Esophagus (tissue), 2 donors: Measurements from ENCODE around the gene CRTAC1. TPM values are rescaled to one million over a fixed set of nuclear protein-coding genes. Genes with fewer than 3 reads are reported as not detected.

Source experiments
- H3K27ac ChIP-seq, 2 donors: one replicate each; pipeline ENCODE4 v1.5.1; 2013; ENCODE audit warnings: low read depth in 2 of 2, mild to moderate bottlenecking in 2 of 2, inconsistent platforms in 1 of 2, low read length in 1 of 2, moderate library complexity in 1 of 2
- H3K27me3 ChIP-seq, 2 donors: one replicate each; pipeline ENCODE4 v1.6.1; 2013; ENCODE audit warnings: low read length in 2 of 2, control low read depth in 1 of 2, mild to moderate bottlenecking in 1 of 2; ENCODE audit not compliant: insufficient read depth in 2 of 2, control insufficient read depth in 1 of 2
- H3K36me3 ChIP-seq, 2 donors: one replicate each; pipeline ENCODE4 v1.6.1; 2013; ENCODE audit warnings: low read length in 1 of 2; ENCODE audit not compliant: control insufficient read depth in 2 of 2, insufficient read depth in 2 of 2
- H3K4me1 ChIP-seq, 2 donors: one replicate each; pipeline ENCODE4 v1.6.1; 2013; ENCODE audit warnings: low read length in 1 of 2; ENCODE audit not compliant: control insufficient read depth in 2 of 2, insufficient read depth in 2 of 2
- H3K4me3 ChIP-seq, 2 donors: one replicate each; pipeline ENCODE4 v1.5.1; 2013; ENCODE audit warnings: low read length in 2 of 2, mild to moderate bottlenecking in 2 of 2, low read depth in 1 of 2, moderate library complexity in 1 of 2
- H3K9me3 ChIP-seq, 2 donors: one replicate each; pipeline ENCODE4 v1.6.1; 2013; ENCODE audit warnings: mild to moderate bottlenecking in 2 of 2, low read depth in 1 of 2, low read length in 1 of 2, moderate library complexity in 1 of 2; ENCODE audit not compliant: control insufficient read depth in 2 of 2, insufficient read depth in 1 of 2
- WGBS, 2 donors: extraction: QIAGEN DNeasy Blood & Tissue Kit; methylation state at CpG; one replicate each; pipeline ENCODE4 v1.1.7; 2013; 5-methylcytosine and 5-hydroxymethylcytosine counted together
- polyA plus RNA-seq, 2 donors: library from polyadenylated mRNA; stranded (reverse); fragments of 200-250 nt; gene quantifications; one replicate each; pipeline ENCODE4 v1.2.3, GENCODE V29; 2013
- donor health status: healthy with polysubstance abuse.
- donor health status: Bipolar disorder and iron deficiency.

CRTAC1 gene
- polyA plus RNA-seq, 2 donors, result 1.4 to 2.4 TPM

DNA sequence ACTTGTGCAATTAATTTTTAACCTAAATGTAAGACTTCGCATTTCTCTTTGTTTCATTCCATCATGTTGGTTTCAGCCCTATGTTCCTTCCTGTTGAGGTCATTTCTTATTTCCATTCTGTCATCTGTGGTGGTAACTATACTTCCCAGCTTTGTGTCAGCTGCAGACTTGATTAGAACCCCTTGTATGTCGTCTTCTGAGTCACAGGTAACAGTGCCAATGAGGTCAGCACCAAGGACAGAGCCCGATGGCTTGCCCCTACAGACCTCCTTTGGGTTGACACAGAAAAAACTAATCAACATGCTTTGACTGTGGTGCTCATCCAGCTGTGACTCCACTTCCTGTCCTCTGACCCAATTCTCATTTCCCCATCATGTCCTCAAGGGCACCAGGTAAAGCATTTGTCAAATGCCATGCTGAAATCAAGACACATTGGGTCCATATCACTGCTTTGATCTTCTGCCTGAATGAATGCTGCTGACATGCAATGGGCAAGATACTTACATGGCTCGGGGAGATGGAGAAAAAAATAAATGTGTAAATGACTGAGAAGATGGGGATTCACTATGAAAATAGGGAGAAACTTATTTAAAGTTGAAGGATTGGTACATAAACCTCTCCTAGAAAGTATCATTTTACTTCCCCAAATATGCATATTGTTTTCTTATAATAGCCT, 25.6 kb upstream of the CRTAC1 start:
- H3K27ac ChIP-seq, result no peak overlapping the region
- no peak overlapping the region for H3K4me3 ChIP-seq
- no peaks in the 10 kb centered on the region for H3K36me3 ChIP-seq
- H3K4me1 ChIP-seq, result no peaks in the 10 kb centered on the region
- H3K9me3 ChIP-seq, result no peaks in the 10 kb centered on the region
- H3K27me3 ChIP-seq, result no peaks in the 10 kb centered on the region
- 43 to 44% methylated on average over 4 of the region's 4 CpGs for WGBS, 2 donors

DNA sequence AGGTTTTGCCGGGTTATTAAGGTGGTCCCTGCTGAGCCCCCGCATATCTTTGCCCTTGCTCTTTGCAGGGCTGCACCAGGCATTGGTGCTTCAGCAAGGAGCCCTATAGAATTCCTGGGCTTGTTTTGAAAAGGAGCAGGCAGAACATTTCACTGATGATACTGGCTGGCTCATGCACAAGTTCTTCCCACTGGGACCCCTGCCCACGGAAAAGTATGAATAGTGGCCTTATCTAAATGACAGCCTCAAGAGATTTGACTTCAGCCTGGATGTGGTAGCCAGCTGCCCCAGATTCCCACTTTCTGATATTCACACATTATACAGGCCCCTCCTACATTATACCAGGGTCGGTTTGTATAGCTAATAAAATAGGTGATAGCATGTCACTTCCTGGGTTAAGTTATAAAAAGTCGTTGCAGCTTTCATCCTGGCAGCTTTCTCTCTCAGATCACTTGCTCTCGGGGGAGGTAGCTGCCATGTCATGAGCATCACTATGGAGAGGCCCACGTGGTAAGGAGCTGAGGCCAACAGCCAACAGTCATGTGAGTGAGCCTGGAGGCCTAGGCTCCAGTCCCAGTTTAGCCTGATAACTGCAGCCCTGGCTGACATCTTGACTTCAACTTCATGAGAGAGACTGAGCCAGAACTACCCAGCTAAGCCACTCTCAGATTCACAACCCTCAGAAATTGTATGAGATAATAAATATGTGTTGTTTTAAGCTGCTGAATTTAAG, 16.8 kb upstream of the CRTAC1 start:
- Histone ChIP-seq H3K9me3 (no peaks in the 10 kb centered on the region), H3K27me3 (no peaks in the 10 kb centered on the region), H3K4me1 (no peaks in the 10 kb centered on the region), H3K4me3 (no peak overlapping the region), H3K36me3 (no peaks in the 10 kb centered on the region), H3K27ac (no peak overlapping the region)
- 55 to 56% methylated on average over 7 of the region's 7 CpGs for WGBS, 2 donors

- H3K9me3 ChIP-seq, result no peaks in the 10 kb centered on the region
- 16 to 18% methylated on average over 6 of the region's 6 CpGs for WGBS, 2 donors
- H3K27me3 ChIP-seq, result peaks cover 0 to 3% of the 10 kb centered on the region in 2 donors
- H3K36me3 ChIP-seq, result no peaks in the 10 kb centered on the region
- no peaks in the 10 kb centered on the region for H3K4me1 ChIP-seq
- H3K4me3 ChIP-seq, result no peak overlapping the region
- H3K27ac ChIP-seq, result no peak overlapping the region
These were observed 15.5 kb upstream of the CRTAC1 start for GRCh38 chr10:98045785-98046389.

GRCh38 chr10:98041352-98042043, 11.1 kb upstream of the CRTAC1 start:
- Histone ChIP-seq H3K4me3 (no peak overlapping the region), H3K27me3 (peaks cover 0 to 3% of the 10 kb centered on the region in 2 donors), H3K9me3 (no peaks in the 10 kb centered on the region), H3K27ac (no peak overlapping the region), H3K4me1 (no peaks in the 10 kb centered on the region), H3K36me3 (no peaks in the 10 kb centered on the region)
- 17 to 22% methylated on average over 7 of the region's 7 CpGs for WGBS, 2 donors

DNA sequence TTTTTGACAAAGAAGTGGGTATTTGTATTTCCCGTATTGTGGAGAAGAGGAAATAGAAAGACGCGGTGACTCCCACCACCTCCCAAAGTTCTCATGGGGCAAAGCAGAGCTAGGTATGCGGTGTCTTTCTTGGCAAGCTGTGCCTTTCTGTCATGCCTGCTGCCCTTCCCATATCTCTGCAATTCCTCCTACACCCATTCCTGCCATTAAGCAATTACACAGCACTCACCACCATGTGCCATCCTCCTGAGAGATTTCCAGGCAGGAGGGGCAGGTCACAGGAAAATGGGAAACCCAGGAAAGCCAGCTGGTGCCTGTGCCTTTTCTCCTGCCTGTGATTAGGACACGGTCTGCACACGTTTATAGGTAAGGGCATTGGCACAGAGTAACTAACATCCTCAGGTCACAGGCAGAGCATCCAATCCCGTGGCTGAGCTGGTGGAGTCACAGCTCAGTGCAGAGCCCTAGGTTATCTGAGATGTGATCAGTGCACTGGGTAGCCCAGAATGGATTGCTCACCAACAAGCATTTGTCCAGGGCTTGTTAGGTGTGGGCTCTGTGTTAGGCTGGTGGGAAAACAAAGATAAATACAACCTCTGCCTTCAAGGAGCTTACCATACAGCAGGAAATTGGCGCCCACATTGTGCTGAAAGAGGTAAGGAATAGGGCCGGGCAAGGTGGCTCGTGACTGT, 9.4 kb upstream of the CRTAC1 start:
- 68% methylated on average over 10 of the region's 10 CpGs for WGBS, 2 donors
- H3K4me1 ChIP-seq, result no peaks in the 10 kb centered on the region
- H3K9me3 ChIP-seq, result no peaks in the 10 kb centered on the region
- no peak overlapping the region for H3K27ac ChIP-seq
- peaks cover 3 to 4% of the 10 kb centered on the region in 2 donors for H3K27me3 ChIP-seq
- H3K4me3 ChIP-seq, result no peak overlapping the region
- no peaks in the 10 kb centered on the region for H3K36me3 ChIP-seq

DNA sequence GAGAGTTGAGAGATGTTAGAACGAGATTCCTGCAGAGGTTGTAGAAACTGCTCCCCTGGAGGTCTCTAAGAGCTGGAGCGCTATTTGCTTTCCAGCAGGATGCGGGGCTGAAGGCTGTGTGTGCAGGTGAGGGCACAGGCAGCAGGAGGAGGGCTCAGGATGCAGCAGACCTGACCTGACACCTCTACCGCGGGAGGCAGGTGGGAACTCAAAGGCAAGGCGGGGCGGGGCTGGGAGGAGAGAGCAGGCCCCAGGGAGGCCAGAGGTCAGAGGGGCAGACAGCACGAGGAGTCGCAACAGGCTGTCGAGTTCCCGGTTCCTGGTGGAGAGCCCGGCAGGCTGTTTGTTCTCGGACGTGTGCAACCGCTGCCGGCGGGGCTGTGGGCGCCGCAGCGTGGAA, 7.9 kb upstream of the CRTAC1 start:
- peaks cover 3 to 4% of the 10 kb centered on the region in 2 donors for H3K27me3 ChIP-seq
- H3K36me3 ChIP-seq, result no peaks in the 10 kb centered on the region
- no peaks in the 10 kb centered on the region for H3K9me3 ChIP-seq
- WGBS, 2 donors, result 19 to 28% methylated on average over 20 of the region's 20 CpGs
- no peak overlapping the region for H3K4me3 ChIP-seq
- H3K4me1 ChIP-seq, result no peaks in the 10 kb centered on the region
- no peak overlapping the region for H3K27ac ChIP-seq

DNA sequence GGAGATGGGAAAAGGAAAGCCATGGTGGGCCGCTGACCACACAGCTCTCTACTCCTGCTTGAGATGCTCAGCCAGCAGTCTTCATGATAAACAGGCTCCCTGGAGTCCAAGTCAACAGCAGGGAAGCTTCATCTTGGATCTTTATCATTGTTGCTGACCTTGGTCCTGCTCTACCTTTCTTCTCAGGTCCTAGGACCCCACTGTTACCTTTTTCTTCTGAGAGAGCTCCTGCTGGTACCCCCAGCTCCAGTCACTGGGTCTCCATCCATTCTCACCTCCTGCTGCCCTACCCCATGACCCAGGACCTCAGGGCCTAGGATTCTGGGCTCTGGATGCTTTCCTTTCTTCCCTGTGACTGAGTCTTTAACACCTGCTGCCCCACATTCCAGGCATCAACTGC, 5.2 kb upstream of the CRTAC1 start:
- no peak overlapping the region for H3K4me3 ChIP-seq
- WGBS, 2 donors, result 45 to 63% methylated on average over 1 of the region's 1 CpG
- no peaks in the 10 kb centered on the region for H3K36me3 ChIP-seq
- H3K4me1 ChIP-seq, result peaks cover 5% of the 10 kb centered on the region in 2 donors
- H3K27ac ChIP-seq, result no peak overlapping the region
- peaks cover 0 to 7% of the 10 kb centered on the region in 2 donors for H3K27me3 ChIP-seq
- no peaks in the 10 kb centered on the region for H3K9me3 ChIP-seq

DNA sequence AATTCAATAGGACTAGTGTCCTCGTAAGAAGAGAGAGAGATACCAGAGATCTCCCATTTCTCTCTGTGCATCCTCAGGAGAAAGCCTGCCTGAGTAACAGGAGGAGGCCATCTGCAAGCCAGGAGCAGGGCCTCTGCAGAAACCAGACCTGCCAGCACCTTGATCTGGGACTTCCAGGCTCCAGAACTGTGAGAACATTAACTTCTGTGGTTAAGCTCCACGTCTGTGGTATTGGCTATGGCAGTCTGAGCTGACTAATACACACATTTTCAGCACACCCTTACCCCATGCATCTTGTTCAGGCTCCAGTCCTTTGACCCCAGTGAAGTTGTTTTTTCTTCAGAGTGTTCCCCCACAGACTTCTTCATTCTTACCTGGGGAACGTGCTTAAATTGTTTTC, 3.1 kb upstream of the CRTAC1 start:
- H3K4me1 ChIP-seq, result peaks cover 9 to 12% of the 10 kb centered on the region in 2 donors
- no peak overlapping the region for H3K4me3 ChIP-seq
- H3K27me3 ChIP-seq, result peaks cover 0 to 11% of the 10 kb centered on the region in 2 donors
- 45 to 57% methylated on average over 3 of the region's 3 CpGs for WGBS, 2 donors
- no peaks in the 10 kb centered on the region for H3K9me3 ChIP-seq
- H3K27ac ChIP-seq, result no peak overlapping the region
- no peaks in the 10 kb centered on the region for H3K36me3 ChIP-seq

GRCh38 chr10:98031440-98031839, 1.0 kb upstream of the CRTAC1 start:
- H3K27me3 ChIP-seq, result peaks cover 0 to 11% of the 10 kb centered on the region in 2 donors
- WGBS, 2 donors, result 40 to 51% methylated on average over 12 of the region's 12 CpGs

More at GRCh38 chr10:98031440-98031839, 1.0 kb upstream of the CRTAC1 start:
- H3K9me3 ChIP-seq, result no peaks in the 10 kb centered on the region
- H3K27ac ChIP-seq, result no peak overlapping the region
- peaks cover 9 to 12% of the 10 kb centered on the region in 2 donors for H3K4me1 ChIP-seq
- no peaks in the 10 kb centered on the region for H3K36me3 ChIP-seq
- H3K4me3 ChIP-seq, result no peak overlapping the region
